Spinal cord (tissue), 10 donors: ENCODE data around the gene CTNNBIP1. TPM values are rescaled to one million over a fixed set of nuclear protein-coding genes. Genes with fewer than 3 reads are reported as not detected.

Experiments used
- DNase-seq, 6 donors: peaks; one replicate each; pipeline versions ENCODE4 v3.0.0 to v3.0.0-alpha.2; 2013 to 2015; ENCODE audit warnings: low spot score in 6 of 6, low read depth in 4 of 6
- H3K27ac ChIP-seq: one replicate; pipeline ENCODE4 v1.5.1; 2013; ENCODE audit warnings: low read depth, low read length, control low read depth
- H3K27me3 ChIP-seq: one replicate; pipeline ENCODE4 v1.6.1; 2013; ENCODE audit warnings: low read length; ENCODE audit not compliant: control insufficient read depth, insufficient read depth
- H3K36me3 ChIP-seq: one replicate; pipeline ENCODE4 v1.6.1; 2013; ENCODE audit warnings: low read length; ENCODE audit not compliant: control insufficient read depth, insufficient read depth
- H3K4me1 ChIP-seq: one replicate; pipeline ENCODE4 v1.6.1; 2013; ENCODE audit warnings: low read length; ENCODE audit not compliant: control insufficient read depth, insufficient read depth
- H3K4me3 ChIP-seq: one replicate; pipeline ENCODE4 v1.5.1; 2013; ENCODE audit warnings: low read depth, low read length, control low read depth
- H3K9me3 ChIP-seq: one replicate; pipeline ENCODE4 v1.6.1; 2013; ENCODE audit warnings: low read length; ENCODE audit not compliant: control insufficient read depth, insufficient read depth
- WGBS: methylation state at CpG from one replicate; pipeline ENCODE4 v1.1.5; 2013; ENCODE audit warnings: missing lambda C conversion rate; ENCODE audit not compliant: insufficient coverage; 5-methylcytosine and 5-hydroxymethylcytosine counted together
- polyA plus RNA-seq, 2 donors: library from polyadenylated mRNA; unstranded; fragments of 120-200 nt; gene quantifications; one replicate each; pipeline ENCODE4 v1.2.1, GENCODE V29; 2013; ENCODE audit not compliant: insufficient read length in 2 of 2
- total RNA-seq, 2 donors: library from RNA; depleted of rRNA in 1 of 2; stranded (reverse); fragments of 120-200 nt in 1 of 2; fragments of >200 nt in 1 of 2; gene quantifications; one replicate each; pipeline versions ENCODE4 v1.2.3 to v1.2.4, GENCODE V29; 2013 to 2014
- donor health status: healthy.

CTNNBIP1 gene
- total and polyA plus RNA-seq, 4 donors: 30.1 to 69.5 (median 54.2) TPM

DNA sequence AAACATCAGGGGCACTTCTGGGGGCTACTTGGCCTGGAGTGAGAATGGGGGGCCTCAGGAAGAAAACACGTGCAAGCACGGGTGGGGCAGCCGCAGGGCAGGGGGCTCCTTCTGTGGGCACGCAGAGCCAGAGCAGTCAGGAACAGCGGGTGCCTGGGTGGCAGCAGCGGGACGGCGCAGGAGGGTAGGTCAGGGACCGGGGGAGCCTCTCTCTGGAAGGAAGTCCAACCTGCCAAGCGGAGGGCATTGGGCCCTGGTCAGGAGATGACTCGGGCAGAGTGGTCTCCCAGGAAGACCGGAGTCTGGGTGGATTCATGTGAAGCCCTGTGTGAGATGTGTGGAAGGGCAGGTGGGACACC, 27.1 kb downstream of the CTNNBIP1 start:
- Histone ChIP-seq H3K36me3 (peaks cover 42% of the 10 kb centered on the region), H3K9me3 (no peaks in the 10 kb centered on the region), H3K27ac (no peak overlapping the region), H3K4me3 (no peak overlapping the region), H3K27me3 (no peaks in the 10 kb centered on the region), H3K4me1 (peaks cover 32% of the 10 kb centered on the region)
- 96% methylated on average over 12 of the region's 12 CpGs for WGBS
- no peak for DNase-seq

DNA sequence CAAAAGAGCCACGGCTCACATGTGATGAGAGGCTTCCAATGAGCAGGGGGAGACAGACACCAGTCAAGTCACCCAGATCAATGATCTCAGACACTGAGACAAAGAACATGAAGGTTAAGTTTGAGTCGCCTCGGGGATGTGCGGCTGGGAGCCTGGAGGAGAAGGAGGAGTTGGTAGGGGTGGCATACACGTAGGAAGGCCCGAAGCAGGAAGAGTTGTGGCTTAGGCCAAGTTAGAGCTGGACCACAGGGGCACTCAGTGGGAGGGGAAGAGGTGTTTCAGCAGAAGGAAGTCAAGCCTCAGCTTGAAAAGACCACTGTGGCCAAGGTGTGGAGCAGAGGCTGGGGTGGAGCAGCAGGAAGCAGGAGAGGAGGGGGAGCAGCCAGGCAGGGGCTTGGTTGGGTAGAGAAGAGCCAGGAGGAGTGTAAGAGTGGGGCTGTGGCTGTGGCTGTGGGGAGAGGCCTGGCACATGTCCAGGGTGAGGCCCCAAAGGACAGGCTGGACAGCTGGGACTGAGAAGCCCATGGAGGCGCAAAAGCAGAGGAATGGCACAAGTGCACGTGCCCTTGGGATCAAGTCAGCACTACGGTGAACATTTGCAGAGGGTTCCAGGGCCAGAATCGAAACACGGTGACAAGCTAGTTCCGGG, 27.6 kb downstream of the CTNNBIP1 start:
- no peak for DNase-seq
- peaks cover 45% of the 10 kb centered on the region for H3K36me3 ChIP-seq
- no peak overlapping the region for H3K27ac ChIP-seq
- H3K4me3 ChIP-seq: no peak overlapping the region
- no peaks in the 10 kb centered on the region for H3K9me3 ChIP-seq
- WGBS: 95% methylated on average over 12 of the region's 12 CpGs
- H3K27me3 ChIP-seq: no peaks in the 10 kb centered on the region
- peaks cover 35% of the 10 kb centered on the region for H3K4me1 ChIP-seq

DNA sequence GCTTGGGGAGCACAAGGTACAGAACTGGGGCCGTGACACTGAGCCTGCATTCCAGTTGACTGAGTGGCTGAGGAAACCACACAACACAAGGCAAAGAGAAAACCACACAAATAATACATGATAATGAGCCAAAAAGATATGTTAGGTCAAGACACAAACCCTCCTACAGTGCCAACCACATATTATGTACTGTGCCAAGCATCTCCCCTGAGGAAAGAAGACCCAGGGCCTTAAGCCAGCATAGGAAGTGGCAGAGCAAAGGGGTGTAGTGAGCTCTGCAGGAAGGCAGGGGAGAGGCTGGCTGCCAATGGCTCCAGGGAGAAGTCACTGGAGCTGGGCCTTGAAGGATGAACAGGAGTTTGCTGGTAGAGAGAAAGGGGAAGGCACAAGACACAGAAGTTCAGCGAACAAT, 28.2 kb downstream of the CTNNBIP1 start:
- Histone ChIP-seq H3K27ac (no peak overlapping the region), H3K27me3 (no peaks in the 10 kb centered on the region), H3K9me3 (no peaks in the 10 kb centered on the region), H3K36me3 (peaks cover 45% of the 10 kb centered on the region), H3K4me1 (peaks cover 36% of the 10 kb centered on the region), H3K4me3 (no peak overlapping the region)
- no peak for DNase-seq
- 100% methylated on average over 1 of the region's 2 CpGs for WGBS

DNA sequence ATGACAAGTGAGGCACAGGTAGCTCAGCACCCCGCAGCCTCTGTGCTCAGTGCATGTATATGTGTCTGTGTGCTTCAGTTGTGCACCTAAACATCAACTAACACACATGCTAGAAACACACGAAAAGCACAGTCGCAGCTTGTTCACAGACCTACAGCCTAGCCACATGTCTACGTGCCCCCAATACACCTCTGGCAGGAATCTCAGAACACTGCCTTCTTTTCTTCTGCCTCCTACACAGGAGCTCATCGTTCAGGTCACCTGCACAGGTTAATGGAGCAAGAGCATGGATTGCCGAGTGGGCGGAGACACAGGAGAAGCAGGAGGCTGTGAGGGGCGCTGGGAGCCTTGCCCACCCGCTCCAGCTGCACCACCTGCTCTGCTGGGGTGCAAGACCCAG, 31.7 kb downstream of the CTNNBIP1 start:
- 83% methylated on average over 9 of the region's 9 CpGs for WGBS

DNA sequence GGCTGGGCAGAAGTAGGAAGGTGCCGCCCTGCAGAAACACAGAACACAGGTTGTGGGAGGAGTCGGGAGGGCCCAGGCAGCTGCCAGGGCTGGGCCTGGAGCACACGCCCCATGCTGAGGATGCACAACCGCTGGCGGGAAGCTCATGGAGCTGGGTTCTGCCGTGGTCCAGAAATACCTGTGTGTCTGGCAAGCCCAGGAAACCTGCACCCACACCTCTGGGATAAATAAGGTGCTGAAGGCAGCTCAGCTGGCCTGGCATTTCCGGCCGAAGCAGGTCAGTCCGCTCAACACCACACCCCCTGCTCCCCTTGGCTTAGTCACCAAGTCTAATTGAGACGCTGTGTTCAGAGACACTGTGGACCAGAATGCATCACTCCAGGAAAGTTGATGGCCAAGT, 32.1 kb downstream of the CTNNBIP1 start:
- Histone ChIP-seq H3K4me1 (peaks cover 30% of the 10 kb centered on the region), H3K9me3 (no peaks in the 10 kb centered on the region), H3K4me3 (no peak overlapping the region), H3K27ac (no peak overlapping the region), H3K27me3 (no peaks in the 10 kb centered on the region), H3K36me3 (peaks cover 30% of the 10 kb centered on the region)
- DNase-seq: no peak
- 88% methylated on average over 8 of the region's 10 CpGs for WGBS

More for the DNA sequence above, 31.7 kb downstream of the CTNNBIP1 start:
- DNase-seq: no peak
- H3K9me3 ChIP-seq: no peaks in the 10 kb centered on the region
- no peaks in the 10 kb centered on the region for H3K27me3 ChIP-seq
- H3K36me3 ChIP-seq: peaks cover 31% of the 10 kb centered on the region
- no peak overlapping the region for H3K27ac ChIP-seq
- no peak overlapping the region for H3K4me3 ChIP-seq
- H3K4me1 ChIP-seq: peaks cover 30% of the 10 kb centered on the region

GRCh38 chr1:9875636-9876000, 34.5 kb downstream of the CTNNBIP1 start:
- DNase-seq: peak in 2 of 6 donors; percentile 39 to 66
- Histone ChIP-seq H3K27ac (no peak overlapping the region), H3K4me3 (no peak overlapping the region), H3K27me3 (no peaks in the 10 kb centered on the region), H3K36me3 (peaks cover 41% of the 10 kb centered on the region), H3K4me1 (peaks cover 25% of the 10 kb centered on the region), H3K9me3 (no peaks in the 10 kb centered on the region)
- WGBS: 60% methylated on average over 3 of the region's 6 CpGs

DNA sequence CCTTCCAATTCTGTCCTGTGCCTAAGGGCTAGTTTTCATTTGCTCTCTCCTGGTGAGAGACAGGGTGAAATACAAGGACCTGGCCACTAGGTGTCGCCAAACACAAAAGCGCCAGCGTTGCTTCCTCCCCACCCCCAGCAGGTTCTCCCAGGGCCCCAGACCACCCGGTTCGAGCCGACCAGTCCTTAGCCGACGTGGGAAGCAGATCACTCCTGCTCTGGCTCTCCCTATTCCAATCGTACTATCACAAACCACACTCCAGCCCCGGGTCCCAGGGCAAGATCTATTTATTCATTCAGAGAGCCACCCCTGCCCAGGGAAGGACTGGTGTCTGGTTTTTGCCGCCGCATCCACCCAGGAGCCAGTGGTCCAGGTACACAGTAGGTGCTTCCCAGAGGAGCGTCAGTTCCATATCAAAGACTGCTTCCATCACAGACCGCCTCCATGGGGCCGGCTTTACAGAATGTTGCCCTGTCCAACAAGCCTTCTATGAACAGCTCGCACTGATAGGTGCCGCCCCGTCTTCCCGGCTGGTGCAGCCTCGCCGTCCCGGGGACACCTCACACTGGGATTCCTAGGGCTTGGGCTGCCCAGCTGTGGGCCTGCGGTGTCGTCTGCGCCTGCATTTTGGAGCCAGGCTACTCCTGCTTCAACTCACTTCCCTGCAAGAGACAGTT, 35.0 kb downstream of the CTNNBIP1 start:
- H3K4me3 ChIP-seq: peak overlapping the region; percentile 26
- WGBS: 26% methylated on average over 25 of the region's 25 CpGs
- no peaks in the 10 kb centered on the region for H3K9me3 ChIP-seq
- no peaks in the 10 kb centered on the region for H3K27me3 ChIP-seq
- H3K4me1 ChIP-seq: peaks cover 25% of the 10 kb centered on the region
- H3K27ac ChIP-seq: no peak overlapping the region
- H3K36me3 ChIP-seq: peaks cover 46% of the 10 kb centered on the region
- DNase-seq: peak; percentile 68 to 96 (median 74)

DNA sequence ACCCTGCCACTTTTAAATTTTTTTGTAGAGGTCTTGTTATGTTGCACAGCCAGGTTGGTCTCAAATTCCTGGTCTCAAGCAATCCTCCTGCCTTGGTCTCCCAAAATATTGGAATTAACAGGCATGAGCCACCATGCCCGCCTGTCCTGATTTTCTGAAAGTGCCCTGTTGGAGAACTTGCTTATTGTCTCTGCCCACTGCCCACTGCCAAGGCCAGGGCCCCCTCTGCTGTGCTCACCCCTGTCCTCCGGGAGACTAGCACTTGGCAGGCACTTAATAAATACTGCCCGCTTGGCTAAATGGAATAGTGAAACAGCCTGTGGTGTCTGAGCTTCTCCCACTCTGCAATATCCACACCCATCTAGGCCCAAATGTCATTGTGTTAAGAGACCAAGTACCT, 35.7 kb downstream of the CTNNBIP1 start:
- Histone ChIP-seq H3K27ac (no peak overlapping the region), H3K36me3 (peaks cover 53% of the 10 kb centered on the region), H3K27me3 (no peaks in the 10 kb centered on the region), H3K4me1 (peaks cover 25% of the 10 kb centered on the region), H3K9me3 (no peaks in the 10 kb centered on the region), H3K4me3 (no peak overlapping the region)
- DNase-seq: no peak
- 44% methylated on average over 3 of the region's 3 CpGs for WGBS

- H3K36me3 ChIP-seq: peaks cover 57% of the 10 kb centered on the region
- H3K4me1 ChIP-seq: peaks cover 25% of the 10 kb centered on the region
- H3K27me3 ChIP-seq: no peaks in the 10 kb centered on the region
- WGBS: 93% methylated on average over 4 of the region's 5 CpGs
- H3K4me3 ChIP-seq: no peak overlapping the region
- no peaks in the 10 kb centered on the region for H3K9me3 ChIP-seq
- no peak for DNase-seq
- no peak overlapping the region for H3K27ac ChIP-seq
Observed at GRCh38 chr1:9873992-9874391, 36.1 kb downstream of the CTNNBIP1 start.

GRCh38 chr1:9873385-9873784, 36.7 kb downstream of the CTNNBIP1 start:
- 93% methylated on average over 2 of the region's 5 CpGs for WGBS
- H3K4me1 ChIP-seq: peaks cover 25% of the 10 kb centered on the region

More at GRCh38 chr1:9873385-9873784, 36.7 kb downstream of the CTNNBIP1 start:
- no peaks in the 10 kb centered on the region for H3K9me3 ChIP-seq
- H3K27ac ChIP-seq: no peak overlapping the region
- no peak overlapping the region for H3K4me3 ChIP-seq
- H3K36me3 ChIP-seq: peaks cover 60% of the 10 kb centered on the region
- DNase-seq: no peak
- no peaks in the 10 kb centered on the region for H3K27me3 ChIP-seq
